Caki2 (cell line): ENCODE data around the gene PDSS1. TPM values are rescaled to one million over a fixed set of nuclear protein-coding genes. Genes with fewer than 3 reads are reported as not detected.
"Not testable (repeated sequence)": the region's sequence is repeated elsewhere in the genome, so short reads cannot be mapped to it uniquely, and the experiment has no call there.

Experiments
- DNase-seq: peaks from one replicate; pipeline ENCODE4 v3.0.0-alpha.2; 2015; ENCODE audit warnings: low read depth
- in situ Hi-C: cut with HindIII; loops from 2 replicates; pipeline ENCODE4 v1.10.0; 2016; ENCODE audit warnings: low sequenced_read_pairs, low pct_unique_long_range_greater_than_20kb, mixed read lengths
- total RNA-seq: library from RNA; depleted of rRNA; stranded (reverse); fragments of >200 nt; shearing (Covaris generic); gene quantifications from 2 replicates; pipeline ENCODE4 v1.2.3, GENCODE V29; 2014; ENCODE audit warnings: low replicate concordance

PDSS1 gene
- total RNA-seq, 1 experiment from 2014 or later, result 8.5 TPM

DNA sequence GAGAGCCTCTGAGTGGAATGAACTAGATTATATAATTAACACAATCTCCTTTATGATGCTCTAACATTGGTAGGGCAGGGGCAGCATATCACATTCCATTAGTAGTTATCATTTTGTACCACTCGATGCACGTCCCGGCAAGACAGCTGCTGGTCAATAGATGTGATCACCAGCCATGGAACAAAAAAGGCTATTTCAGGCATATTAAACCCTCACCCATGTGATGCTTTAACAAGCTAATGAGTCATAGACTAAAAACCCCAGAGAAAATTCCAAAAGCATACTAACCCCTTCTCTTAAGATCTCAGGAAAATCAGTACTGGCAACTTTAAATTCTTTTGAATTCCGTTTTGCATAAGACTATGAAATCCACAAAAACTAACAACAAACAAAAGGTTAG lies 3.0 kb upstream of the PDSS1 start:
- DNase-seq, in situ Hi-C loops: not testable (repeated sequence)

DNA sequence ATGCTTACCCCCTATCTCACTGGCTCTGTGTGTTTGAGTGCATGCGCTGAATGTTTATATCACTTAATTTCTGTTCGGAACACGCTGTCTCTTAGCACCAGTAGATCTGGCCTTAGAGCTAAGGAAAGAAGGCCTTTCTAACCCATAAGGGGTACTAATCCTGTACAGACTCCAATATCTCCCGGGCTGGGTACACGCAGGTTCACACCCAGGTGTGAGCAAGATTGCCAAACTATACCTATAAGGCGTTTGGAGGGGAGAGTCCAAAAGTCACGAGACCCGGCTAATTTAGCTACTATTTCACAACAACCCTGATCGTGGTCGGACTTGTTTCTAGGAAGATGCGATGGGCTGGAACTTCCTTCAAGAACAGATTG lies 727 bp upstream of the PDSS1 start:
- in situ Hi-C loops, result no loop called here
- DNase-seq, result peak; percentile 12

DNA sequence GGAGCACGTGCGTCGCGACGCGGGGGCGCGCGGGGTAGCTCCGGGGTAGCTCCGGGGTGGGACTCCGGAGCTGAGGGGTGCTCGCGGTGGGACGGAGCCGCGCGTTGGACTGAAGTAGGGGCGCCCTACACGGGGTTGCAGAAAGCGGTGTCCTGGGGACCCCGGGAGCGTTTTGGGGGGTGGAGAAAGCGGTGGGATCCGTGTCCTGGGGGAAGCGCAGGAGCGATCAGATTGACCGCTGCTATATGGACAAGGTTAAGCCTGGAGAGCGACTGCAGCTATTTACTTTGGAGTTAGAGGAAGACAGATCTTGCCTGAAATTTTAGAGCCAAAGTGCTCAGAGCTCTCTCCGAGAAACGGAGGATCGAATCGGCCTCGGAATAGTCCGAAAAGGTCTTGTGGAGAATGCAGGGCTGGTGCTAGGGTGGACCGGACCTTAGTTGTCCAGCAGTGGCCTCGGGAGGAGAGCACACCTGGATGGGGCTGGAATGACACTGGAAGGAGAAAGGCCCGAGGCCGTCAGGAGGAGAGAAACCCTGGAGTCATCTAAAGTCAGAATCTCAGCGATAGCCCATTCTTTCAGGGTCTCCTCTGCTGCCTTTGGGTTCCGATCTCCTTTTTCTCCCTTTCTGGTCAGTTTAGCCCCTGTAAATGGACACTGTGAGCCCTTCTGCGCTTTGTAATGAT lies 564 bp downstream of the PDSS1 start:
- DNase-seq, result peak; percentile 30
- in situ Hi-C loops, result no loop called here

DNA sequence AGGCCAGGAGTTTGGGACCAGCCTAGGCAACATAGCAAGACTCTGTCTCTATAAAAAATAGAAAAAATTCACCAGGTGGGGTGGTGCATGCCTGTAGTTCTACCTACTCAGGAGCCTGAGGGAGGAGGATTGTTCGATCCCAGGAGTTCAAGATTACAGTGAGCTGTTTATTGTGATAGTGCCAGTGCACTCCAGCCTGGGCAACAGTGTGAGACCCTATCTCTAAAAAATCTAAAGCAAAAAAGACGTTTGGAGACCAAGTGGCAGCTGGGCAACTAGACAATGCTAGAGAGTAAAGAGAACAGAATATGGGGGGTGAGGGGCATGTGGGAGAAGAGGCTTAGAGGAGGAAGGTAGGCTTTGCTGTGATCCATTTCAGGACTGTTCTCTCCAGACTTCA lies 1.4 kb downstream of the PDSS1 start:
- no peak for DNase-seq
- in situ Hi-C loops, result no loop called here

DNA sequence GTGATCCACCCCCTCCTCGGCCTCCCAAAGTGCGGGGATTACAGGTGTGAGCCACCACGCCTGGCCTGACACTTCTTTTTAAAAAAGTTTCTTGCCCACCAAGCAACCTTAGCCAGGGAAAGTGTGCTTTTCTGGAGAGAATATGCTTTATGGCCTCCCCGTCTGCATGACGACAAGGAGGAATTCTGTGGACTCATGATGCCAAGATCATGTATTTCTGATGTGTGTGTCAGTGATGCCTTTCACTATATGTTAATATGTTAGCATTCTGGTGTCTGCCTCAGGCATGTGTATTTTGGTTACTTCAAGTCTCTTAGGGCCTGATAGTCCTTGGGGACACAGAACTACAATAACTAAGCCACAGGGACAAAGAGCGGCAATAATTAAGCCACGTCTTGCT lies 2.1 kb downstream of the PDSS1 start:
- no peak for DNase-seq
- in situ Hi-C loops, result no loop called here

DNA sequence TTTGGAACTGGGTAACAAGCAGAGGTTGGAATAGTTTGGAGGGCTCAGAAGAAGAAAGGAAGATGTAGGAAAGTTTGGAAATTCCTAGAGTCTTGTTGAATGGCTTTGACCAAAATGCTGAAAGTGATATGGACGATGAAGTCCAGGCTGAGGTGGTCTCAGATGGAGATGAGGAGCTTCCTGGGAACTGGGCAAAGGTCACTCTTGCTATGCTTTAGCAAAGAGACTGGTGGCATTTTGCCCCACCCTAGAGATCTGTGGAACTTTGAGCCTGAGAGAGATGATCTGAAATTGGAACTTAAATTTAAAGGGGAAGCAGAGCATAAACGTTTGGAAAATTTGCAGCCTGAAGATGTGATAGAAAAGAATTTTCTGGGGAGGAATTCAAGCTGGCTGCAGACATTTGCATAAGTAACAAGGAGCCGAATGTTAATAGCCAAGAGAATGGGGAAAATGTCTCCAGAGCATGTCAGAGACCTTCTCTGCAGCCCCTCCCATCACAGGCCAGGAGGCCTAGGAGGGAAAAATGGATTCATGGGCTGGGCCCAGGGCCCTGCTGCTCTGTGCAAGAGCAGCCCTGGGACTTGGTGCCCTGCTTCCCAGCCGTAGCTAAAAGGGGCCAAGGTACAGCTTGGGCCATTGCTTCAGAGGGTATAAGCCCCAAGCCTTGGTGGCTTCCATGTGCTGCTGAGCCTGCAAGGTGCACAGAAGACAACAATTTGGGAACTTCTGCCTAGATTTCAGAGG lies 3.6 kb downstream of the PDSS1 start:
- in situ Hi-C loops, result no loop called here

DNA sequence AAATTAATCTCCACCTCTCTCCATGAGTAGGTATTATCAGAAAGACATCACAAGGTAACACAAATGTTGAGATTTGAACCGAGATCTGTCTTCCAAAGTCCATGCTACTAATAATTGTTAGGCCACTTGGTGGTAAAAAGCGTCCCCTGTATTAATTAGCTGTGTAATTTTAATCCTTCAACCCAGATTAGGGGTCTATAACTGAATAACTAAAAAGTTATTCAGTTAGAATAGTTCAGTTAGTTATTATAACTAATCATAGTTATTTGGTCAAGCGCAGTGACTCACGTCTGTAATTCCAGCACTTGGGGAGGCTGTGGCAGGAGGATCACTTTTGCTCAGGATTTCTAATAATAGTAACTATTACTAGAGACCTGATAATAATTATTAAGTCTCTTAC lies 5.6 kb downstream of the PDSS1 start:
- DNase-seq, result peak; percentile 46
- in situ Hi-C loops, result no loop called here

More for the DNA sequence above, 3.6 kb downstream of the PDSS1 start:
- DNase-seq, result no peak

DNA sequence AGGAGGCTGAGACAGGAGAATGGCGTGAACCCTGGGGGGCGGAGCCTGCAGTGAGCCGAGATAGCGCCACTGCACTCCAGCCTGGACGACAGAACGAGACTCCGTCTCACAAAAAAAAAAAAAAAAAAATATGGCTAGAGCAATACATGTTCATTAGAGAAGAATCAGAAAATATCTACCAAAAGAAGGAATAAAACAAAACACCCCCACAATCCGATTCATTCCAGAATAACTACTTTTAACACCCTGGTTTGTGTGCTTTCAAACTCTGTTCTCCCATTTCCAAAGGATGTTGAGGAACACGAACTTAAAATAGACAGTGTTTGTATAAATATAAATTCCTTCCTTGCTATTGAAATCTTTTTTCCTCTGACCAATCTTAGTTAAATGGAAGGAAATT lies 6.5 kb downstream of the PDSS1 start:
- no peak for DNase-seq
- in situ Hi-C loops, result no loop called here

DNA sequence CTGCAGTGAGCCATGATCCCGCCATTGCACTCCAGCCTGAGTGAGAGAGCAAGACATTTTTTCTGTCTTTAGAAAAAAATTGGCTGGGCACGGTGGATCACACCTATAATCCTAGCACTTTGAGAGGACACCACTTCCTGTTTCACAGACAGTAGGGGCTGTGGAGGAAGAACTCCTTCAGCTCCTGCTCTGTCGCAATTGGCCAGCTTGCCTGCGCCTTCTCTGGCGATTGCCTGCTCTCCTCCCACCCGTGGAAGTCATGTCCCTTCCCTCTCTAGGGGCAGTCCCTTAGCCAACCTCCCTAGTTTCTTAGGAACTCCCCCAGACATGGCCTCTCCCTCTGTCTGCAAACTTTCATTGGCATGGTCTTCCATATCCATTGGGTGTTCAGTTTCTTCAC lies 8.7 kb downstream of the PDSS1 start:
- in situ Hi-C loops, result no loop called here
- no peak for DNase-seq

DNA sequence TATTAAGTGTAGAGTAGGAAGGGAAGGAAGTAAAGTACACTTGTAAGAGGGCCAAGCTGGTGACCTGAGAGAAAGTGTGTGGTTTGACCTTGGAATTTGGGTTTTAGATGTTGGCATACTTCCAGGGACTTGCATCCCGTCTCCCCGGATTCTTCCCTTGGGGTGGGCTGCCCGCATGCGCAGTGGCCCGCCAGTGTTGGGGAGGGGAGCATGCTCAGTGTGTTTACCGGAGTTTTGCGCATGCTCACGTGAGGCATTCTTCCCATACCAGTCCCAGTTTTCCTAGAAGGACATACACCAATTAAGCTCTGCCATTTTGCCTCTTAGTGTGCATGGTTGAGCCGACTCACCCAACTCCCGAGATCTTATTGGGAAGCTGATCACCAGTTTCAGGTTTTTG lies 9.4 kb downstream of the PDSS1 start:
- in situ Hi-C loops, result no loop called here
- DNase-seq, result no peak

DNA sequence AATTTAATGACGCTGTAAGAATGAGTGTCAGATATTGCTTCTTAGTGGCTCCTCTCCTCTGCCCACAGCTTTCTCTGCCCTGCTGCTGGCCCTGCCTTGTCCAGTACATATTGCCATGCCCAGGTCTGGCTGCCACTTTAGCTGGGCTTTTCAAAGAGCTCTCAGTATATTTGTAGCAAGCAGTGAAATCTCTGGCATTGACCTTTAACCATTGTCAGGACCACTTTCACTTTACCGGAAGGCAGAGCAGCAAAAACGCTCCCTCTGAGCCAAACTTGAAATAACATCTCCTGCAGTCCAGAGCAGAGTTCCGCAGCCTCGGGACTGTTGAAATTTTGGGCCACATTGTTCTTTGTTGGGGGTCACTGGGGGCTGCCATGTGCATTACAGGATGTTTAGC lies 13.8 kb downstream of the PDSS1 start:
- DNase-seq, result no peak
- in situ Hi-C loops, result no loop called here

DNA sequence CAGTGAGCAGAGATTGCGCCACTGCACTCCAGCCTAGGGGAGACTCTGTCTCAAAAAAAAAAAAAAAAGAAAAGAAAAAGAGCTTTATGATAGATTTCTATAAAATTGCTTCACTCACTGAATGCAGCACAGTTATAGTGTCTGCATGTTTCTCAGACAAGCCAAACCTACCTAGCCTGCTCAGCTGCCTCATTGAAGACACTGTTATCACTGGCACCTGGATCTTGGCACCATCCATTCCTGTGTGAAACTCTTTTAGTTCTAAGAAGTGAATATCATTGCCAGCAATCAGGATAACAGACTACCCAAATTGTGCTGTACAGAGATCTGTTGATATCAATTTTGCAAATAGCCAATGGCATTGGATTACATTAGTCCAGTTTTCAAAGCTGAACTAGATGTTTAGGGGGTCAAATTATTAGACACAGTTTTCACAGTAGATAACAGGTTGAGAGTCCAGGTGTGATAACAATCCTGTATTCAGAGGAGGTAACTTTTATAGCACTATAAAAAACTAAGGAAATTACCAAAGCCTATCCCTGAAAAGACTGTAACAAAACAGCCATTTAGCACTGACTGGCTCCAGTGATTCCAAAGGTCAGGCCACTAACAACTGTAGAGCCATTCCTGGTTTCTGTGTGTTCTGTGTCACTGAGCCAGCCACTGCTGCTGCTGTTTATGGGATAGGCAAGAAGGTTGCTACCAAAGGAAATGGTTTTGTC lies 17.1 kb downstream of the PDSS1 start:
- DNase-seq, result peak; percentile 54
- in situ Hi-C loops, result no loop called here

DNA sequence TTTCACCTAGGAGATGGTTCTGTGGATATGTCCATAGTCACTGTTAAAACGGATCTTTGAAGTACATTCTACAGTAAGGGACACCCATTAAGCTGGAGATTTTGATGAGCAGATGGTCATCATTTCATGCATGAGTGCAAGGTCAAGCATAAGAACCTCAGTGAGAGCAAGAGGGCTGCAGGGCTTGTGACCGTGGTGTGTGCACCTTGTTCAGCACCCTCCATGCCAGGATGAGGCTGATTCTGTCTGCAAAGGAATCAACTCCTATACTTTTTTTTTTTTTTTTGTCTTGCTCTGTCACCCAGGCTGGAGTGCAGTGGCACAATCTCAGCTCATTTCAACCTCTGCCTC lies 17.6 kb downstream of the PDSS1 start:
- DNase-seq, result no peak
- in situ Hi-C loops, result no loop called here

DNA sequence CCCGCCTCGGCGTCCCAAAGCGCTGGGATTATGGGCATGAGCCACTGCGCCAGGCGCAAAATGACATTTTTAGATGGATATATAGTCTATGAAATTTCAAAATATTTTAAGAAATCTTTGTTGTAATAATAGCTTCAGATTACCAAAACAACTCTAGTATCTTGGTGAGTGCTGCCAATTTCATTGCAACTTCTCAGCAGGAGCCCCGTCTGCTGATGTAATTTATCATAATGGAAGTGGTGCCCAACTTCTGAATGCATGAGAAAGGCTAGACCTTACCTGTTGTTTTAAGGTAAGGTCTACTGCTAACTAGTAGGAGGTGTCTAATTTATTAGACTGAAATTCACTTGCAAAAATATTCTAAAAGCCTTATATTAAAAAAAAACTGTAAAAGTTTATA lies 20.0 kb downstream of the PDSS1 start:
- in situ Hi-C loops, result no loop called here
- no peak for DNase-seq

DNA sequence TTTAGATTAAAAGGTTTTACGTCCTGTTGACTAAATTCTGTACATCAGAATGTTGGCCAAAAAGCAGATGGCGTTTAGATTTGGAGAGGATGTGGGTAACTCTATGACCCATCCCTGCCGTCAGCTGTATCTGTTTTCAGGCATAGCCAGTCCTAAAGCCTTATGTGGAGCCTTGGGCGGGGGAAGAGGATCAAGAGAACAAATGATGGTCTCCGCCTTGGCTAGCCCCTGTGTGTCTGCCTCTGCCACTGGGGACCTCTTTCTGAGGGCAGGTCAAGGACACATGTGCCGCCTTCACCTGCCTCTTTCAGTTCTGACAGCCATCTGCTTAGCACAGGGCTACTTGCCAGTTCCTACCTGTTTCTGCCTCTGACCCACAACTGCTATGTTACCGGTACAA lies 24.1 kb downstream of the PDSS1 start:
- in situ Hi-C loops, result no loop called here
- DNase-seq, result no peak

DNA sequence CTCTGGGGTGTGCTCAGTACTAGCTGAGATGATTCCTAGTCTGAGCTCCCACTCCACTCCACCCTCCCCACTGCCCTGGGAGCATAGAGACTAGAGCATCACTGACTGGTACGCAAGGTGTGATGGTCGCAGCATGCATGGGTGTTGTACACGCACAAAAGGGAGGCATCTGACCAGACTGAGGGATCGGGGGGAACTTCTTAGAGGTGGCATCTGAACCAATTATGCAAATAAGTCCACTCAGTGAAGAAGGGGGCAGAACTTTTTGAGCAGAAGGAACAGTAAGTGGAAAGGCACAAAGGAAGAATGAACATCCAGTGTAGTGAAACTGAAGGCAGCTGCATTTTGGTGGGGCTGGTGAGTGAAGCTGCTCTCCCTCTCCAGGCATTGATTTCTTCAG lies 25.5 kb downstream of the PDSS1 start:
- in situ Hi-C loops, result no loop called here
- DNase-seq, result no peak

DNA sequence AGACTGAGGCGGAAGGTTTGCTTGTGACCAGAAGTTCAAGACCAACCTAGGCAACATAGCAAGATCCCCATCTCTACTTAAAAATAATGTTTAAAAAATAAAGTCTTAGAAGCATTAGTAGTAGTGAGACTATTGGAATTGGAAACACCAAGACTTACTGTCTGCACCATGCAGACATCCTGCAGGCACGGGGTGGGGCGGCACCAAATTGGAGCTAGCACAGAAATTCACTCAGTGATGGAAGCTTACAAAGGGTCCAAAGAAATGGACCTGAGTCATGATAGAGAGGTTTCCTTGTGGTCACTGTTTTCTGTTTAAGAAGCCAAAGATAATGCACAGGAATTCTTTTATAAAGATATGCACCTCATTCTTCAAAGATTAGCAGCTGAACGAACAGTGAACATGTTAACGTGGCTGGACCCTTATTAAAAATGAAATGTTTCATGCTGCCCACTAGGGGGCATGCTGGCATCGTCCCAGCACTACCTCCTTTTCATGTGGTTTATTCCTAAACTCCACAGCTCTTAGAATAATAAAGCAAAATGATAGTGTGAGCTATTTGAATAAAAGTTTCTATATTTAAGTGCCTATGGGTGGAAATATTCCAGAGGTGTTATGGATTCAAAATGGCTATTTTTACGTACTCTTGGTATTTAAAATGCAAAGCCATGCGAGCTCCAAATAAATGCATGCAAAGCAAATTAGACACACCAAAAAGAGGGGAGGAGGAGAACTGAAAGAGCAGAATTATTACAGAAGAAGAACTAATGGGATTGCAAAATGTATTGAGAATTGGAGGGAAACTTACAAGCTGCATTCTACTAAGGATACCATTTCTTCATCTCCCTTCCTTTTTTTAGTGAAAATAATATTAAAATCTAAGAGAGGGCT lies 28.6 kb downstream of the PDSS1 start:
- in situ Hi-C loops, result no loop called here
- DNase-seq, result peak; percentile 32

DNA sequence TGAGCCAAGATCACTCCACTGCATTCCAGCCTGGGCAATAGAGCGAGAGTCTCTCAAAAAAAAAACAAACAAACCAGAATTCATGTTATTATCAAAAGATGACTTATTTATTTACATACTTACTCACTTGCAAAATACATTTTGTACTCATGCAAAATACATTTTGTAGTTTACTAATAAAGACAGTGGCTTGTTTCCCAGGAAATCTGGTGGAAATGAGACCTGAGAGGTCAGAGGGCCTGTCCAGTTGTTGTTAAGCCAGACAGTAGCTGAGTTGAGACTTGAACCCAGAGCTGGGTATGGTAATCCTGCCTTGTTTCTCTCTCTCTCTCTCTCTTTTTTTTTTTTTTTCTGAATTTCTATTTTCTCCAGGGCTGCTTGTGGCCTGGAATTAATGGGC lies 29.5 kb downstream of the PDSS1 start:
- DNase-seq, result no peak
- in situ Hi-C loops, result no loop called here

DNA sequence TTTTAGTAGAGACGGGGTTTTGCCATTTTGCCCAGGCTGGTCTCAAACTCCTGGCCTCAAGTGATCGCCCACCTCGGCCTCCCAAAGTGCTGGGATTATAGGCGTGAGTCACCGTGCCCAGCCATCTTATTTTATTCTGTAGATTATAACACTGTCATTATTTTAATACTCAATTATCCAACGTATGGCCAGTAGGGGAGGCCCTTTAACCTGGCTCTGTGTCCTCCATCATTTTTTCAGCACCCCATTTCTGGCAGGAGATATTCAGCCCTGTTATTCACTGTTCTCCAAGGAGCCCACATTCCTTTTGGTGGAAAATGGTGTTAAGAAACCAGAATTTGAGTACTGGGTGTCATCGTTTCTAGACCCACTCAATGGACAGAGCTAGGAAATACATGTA lies 31.5 kb downstream of the PDSS1 start:
- no peak for DNase-seq
- in situ Hi-C loops, result no loop called here
